Measurements from ENCODE around the gene SYNM. TPM values are rescaled to one million over a fixed set of nuclear protein-coding genes. Genes with fewer than 3 reads are reported as not detected.
A peak's percentile ranks its signal among the peaks of the same experiment; 100 is the strongest.

The SYNM gene
- total RNA-seq, 1 experiment from 2014 or later = 1.9 TPM

- Histone ChIP-seq H4K5ac (ENCODE audit: insufficient read length, low read depth, low read length) (no peak overlapping the region), H4K8ac (replicated peaks; ENCODE audit: insufficient read length, low read depth, low read length) (no peak overlapping the region), H3K4ac (ENCODE audit: low read depth, low read length) (no peak overlapping the region), H2AK5ac (ENCODE audit: insufficient read length, low read length) (no peak overlapping the region), H2BK5ac (ENCODE audit: insufficient read length, low read length) (no peak overlapping the region), H3T11ph (ENCODE audit: low read length) (no peak overlapping the region), H3K18ac (ENCODE audit: insufficient read length, low read depth, low read length) (no peak overlapping the region), H2AFZ (ENCODE audit: low read length) (no peak overlapping the region), H2BK15ac (ENCODE audit: low read depth, low read length) (no peak overlapping the region), H3K14ac (ENCODE audit: insufficient read depth, low read length) (no peak overlapping the region; the same call in 1 of the 2 replicates), H3K9ac (ENCODE audit: extremely low read depth, insufficient read length, low read length) (no peak overlapping the region), H2BK120ac (ENCODE audit: low read depth, low read length, poor library complexity, severe bottlenecking) (no peak overlapping the region), H3K9me3 (ENCODE audit: control insufficient read depth, low read depth, low read length) (no peaks in the 10 kb centered on the region), H3K23ac (ENCODE audit: insufficient read length, low read depth, low read length) (no peak overlapping the region), H2BK20ac (ENCODE audit: low read depth, low read length, poor library complexity, severe bottlenecking) (no peak overlapping the region), H3K23me2 (ENCODE audit: insufficient read length, low read depth, low read length, poor library complexity, severe bottlenecking) (no peaks in the 10 kb centered on the region), H4K91ac (ENCODE audit: insufficient read length, low read depth, low read length) (no peak overlapping the region), H3K79me2 (ENCODE audit: insufficient read depth, low read length) (no peaks in the 10 kb centered on the region), H3K27ac (ENCODE audit: insufficient read length, low read depth, low read length) (no peak overlapping the region), H2BK12ac (ENCODE audit: insufficient read length, low read depth, low read length) (no peak overlapping the region), H3K56ac (ENCODE audit: insufficient read length, low read depth, low read length) (no peak overlapping the region), H3K4me2 (ENCODE audit: insufficient read depth, insufficient read length, low read length) (no peak overlapping the region), H3K27me3 (ENCODE audit: insufficient read depth, low read length) (no peaks in the 10 kb centered on the region), H3K79me1 (ENCODE audit: insufficient read depth, low read depth, low read length, poor library complexity, severe bottlenecking) (no peaks in the 10 kb centered on the region), H4K20me1 (ENCODE audit: control insufficient read depth, insufficient read depth, insufficient read length) (no peaks in the 10 kb centered on the region), H3K4me1 (ENCODE audit: insufficient read depth, low read length) (no peaks in the 10 kb centered on the region; the same call in 1 of the 2 replicates)
- Mint-ChIP-seq H3K4me1 (peaks cover 20 to 26% of the 10 kb centered on the region in 2 experiments), H3K9me3 (no peaks in the 10 kb centered on the region), H3K27me3 (ENCODE audit: low read depth) (no peaks in the 10 kb centered on the region; the same call in 1 of the 2 replicates), H3K4me3 (no peak overlapping the region), H3K27ac (peak overlapping the region in 1 of 3 experiments; percentile 33; a peak in 1 of 7 replicates), H3K36me3 (ENCODE audit: insufficient read depth in 1 of 3, low read depth in 3 of 3) (peaks cover 0 to 5% (median 1%) of the 10 kb centered on the region in 3 experiments; a peak in 5 of 7 replicates)
- DNase-seq = no peak
- WGBS (ENCODE audit: extremely low coverage, insufficient read length, low lambda C conversion rate) = no CpG with 5 or more reads among the region's 29 CpGs
- no peak for TF ChIP-seq CTCF (conservative IDR thresholded peaks at IDR 0.05)
Observed at GRCh38 chr15:99125061-99125891, 20.4 kb downstream of the SYNM start.

Measured in H9 (cell line).